Parathyroid adenoma (tissue), 2 donors: ENCODE results near the gene CLTRN.
"Not testable (repeated sequence)": the region's sequence is repeated elsewhere in the genome, so short reads cannot be mapped to it uniquely, and the experiment has no call there.

ENCODE experiments used
- H2AFZ ChIP-seq: fragments of 300-600 bp; sonication (generic); one replicate; pipeline ENCODE4 v1.7.0; 2017; ENCODE audit warnings: antibody characterized with exemption, mild to moderate bottlenecking
- H3K27ac ChIP-seq: fragments of 300-600 bp; sonication (generic); one replicate; pipeline ENCODE4 v1.7.0; 2017
- H3K27me3 ChIP-seq: fragments of 300-600 bp; sonication (generic); one replicate; pipeline ENCODE4 v1.7.0; 2017; ENCODE audit warnings: low read length; ENCODE audit not compliant: control insufficient read depth, insufficient read depth
- H3K36me3 ChIP-seq: fragments of 300-600 bp; sonication (generic); one replicate; pipeline ENCODE4 v1.7.0; 2017; ENCODE audit warnings: low read length; ENCODE audit not compliant: control insufficient read depth, insufficient read depth
- H3K4me1 ChIP-seq: fragments of 300-600 bp; sonication (generic); one replicate; pipeline ENCODE4 v1.7.0; 2017; ENCODE audit warnings: control low read depth
- H3K4me2 ChIP-seq: fragments of 300-600 bp; sonication (generic); one replicate; pipeline ENCODE4 v1.7.0; 2017; ENCODE audit warnings: low read length
- H3K4me3 ChIP-seq: fragments of 300-600 bp; sonication (generic); one replicate; pipeline ENCODE4 v1.7.0; 2017; ENCODE audit warnings: low read depth, low read length
- H3K79me2 ChIP-seq: fragments of 300-600 bp; sonication (generic); one replicate; pipeline ENCODE4 v1.7.0; 2017; ENCODE audit warnings: control low read depth
- H3K9ac ChIP-seq: fragments of 300-600 bp; sonication (generic); one replicate; pipeline ENCODE4 v1.7.0; 2017; ENCODE audit warnings: mild to moderate bottlenecking
- H3K9me3 ChIP-seq: fragments of 300-600 bp; sonication (generic); one replicate; pipeline ENCODE4 v1.7.0; 2017; ENCODE audit warnings: low read length; ENCODE audit not compliant: control insufficient read depth
- CTCF ChIP-seq: fragments of 300-600 bp; sonication (generic); IDR thresholded peaks from one replicate; pipeline ENCODE4 v1.7.0; 2017; ENCODE audit warnings: antibody characterized with exemption, mild to moderate bottlenecking
- donor health status: primary hyperparathyroidism.

CLTRN gene

GRCh38 chrX:15664487-15665444, at the start of gene CLTRN:
Gene CLTRN (minus strand): TSS chrX:15664805. CDS start chrX:15664775, 30 bp downstream.
- H3K4me1 ChIP-seq = no peaks in the 10 kb centered on the region
- no peak for TF ChIP-seq CTCF
- H3K36me3 ChIP-seq = no peaks in the 10 kb centered on the region
- H3K9me3 ChIP-seq = no peaks in the 10 kb centered on the region
- no peak within 1 kb of the TSS for H3K4me2 ChIP-seq
- no peak within 1 kb of the TSS for H2AFZ ChIP-seq
- H3K9ac ChIP-seq = no peak within 1 kb of the TSS
- H3K27me3 ChIP-seq = no peaks in the 10 kb centered on the region
- no peaks in the 10 kb centered on the region for H3K79me2 ChIP-seq
- no peak within 1 kb of the TSS for H3K27ac ChIP-seq
- H3K4me3 ChIP-seq = no peak within 1 kb of the TSS

- not testable (repeated sequence) for H3K9ac ChIP-seq, H3K4me3 ChIP-seq, H2AFZ ChIP-seq, H3K36me3 ChIP-seq, H3K9me3 ChIP-seq, H3K27me3 ChIP-seq, H3K4me1 ChIP-seq, H3K27ac ChIP-seq, H3K4me2 ChIP-seq, H3K79me2 ChIP-seq
Observed at GRCh38 chrX:15704273-15704672, 39.7 kb upstream of the CLTRN start.

GRCh38 chrX:15703809-15704208, 39.2 kb upstream of the CLTRN start:
- H3K79me2 ChIP-seq, H3K27me3 ChIP-seq, H3K9me3 ChIP-seq, H3K4me1 ChIP-seq, H3K27ac ChIP-seq, H2AFZ ChIP-seq, H3K36me3 ChIP-seq, H3K4me2 ChIP-seq, H3K9ac ChIP-seq, H3K4me3 ChIP-seq: not testable (repeated sequence)

- no peak for TF ChIP-seq CTCF
- Histone ChIP-seq H3K4me3 (no peak overlapping the region), H3K9me3 (no peaks in the 10 kb centered on the region), H2AFZ (no peak overlapping the region), H3K9ac (no peak overlapping the region), H3K36me3 (no peaks in the 10 kb centered on the region), H3K27me3 (no peaks in the 10 kb centered on the region), H3K4me2 (no peak overlapping the region), H3K4me1 (no peaks in the 10 kb centered on the region), H3K79me2 (no peaks in the 10 kb centered on the region), H3K27ac (no peak overlapping the region)
Observed at GRCh38 chrX:15702488-15703371, 38.1 kb upstream of the CLTRN start.

- no peaks in the 10 kb centered on the region for H3K79me2 ChIP-seq
- no peaks in the 10 kb centered on the region for H3K4me1 ChIP-seq
- H3K27ac ChIP-seq = no peak overlapping the region
- H3K9me3 ChIP-seq = no peaks in the 10 kb centered on the region
- H3K9ac ChIP-seq = no peak overlapping the region
- H2AFZ ChIP-seq = no peak overlapping the region
- TF ChIP-seq CTCF = no peak
- H3K36me3 ChIP-seq = no peaks in the 10 kb centered on the region
- no peaks in the 10 kb centered on the region for H3K27me3 ChIP-seq
- H3K4me2 ChIP-seq = no peak overlapping the region
- no peak overlapping the region for H3K4me3 ChIP-seq
Observed at GRCh38 chrX:15696516-15696915, 31.9 kb upstream of the CLTRN start.
